HG03520 (cell line): Measurements from ENCODE around the gene GNB1L.
"Not testable (repeated sequence)": the region's sequence is repeated elsewhere in the genome, so short reads cannot be mapped to it uniquely, and the experiment has no call there.

Experiments used
- ATAC-seq: cut with Tn5 transposase; IDR thresholded peaks from one replicate; pipeline ENCODE4 v1.9.1; 2021; ENCODE audit warnings: mild to moderate bottlenecking, moderate library complexity; ENCODE audit not compliant: unreplicated experiment

The GNB1L gene

DNA sequence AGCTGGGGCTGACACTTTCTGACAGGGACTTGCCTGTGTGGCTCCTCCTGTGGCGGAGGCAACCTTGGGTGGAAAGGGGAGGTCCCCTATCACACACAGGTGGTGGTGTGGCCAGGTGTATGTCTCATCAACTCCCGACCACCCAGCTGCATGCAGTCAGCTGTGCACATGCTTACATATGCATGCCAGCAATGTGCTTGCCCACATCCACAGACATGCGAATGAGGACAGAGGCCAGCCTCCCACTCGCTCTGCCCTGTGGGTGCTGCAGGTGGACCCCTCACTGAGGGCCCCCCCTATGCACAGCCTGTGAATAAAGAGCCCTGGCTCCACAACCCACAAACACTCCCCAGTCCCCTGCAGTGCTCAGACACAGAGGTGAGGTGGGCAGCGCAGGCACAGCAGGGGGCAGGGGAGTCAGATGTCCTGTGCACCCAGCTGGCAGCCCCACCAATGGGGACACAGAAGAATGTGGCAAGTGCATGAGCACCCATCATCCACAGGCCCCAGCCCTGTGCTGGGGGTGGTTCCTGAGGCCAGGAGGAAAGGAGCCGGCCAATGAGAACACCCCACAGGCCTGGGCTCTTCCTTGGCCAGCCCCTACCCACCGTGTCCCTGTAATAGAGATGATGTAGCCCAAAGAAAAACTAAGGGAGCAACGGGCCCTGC, 9.5 kb downstream of the GNB1L start:
- no peak for ATAC-seq

DNA sequence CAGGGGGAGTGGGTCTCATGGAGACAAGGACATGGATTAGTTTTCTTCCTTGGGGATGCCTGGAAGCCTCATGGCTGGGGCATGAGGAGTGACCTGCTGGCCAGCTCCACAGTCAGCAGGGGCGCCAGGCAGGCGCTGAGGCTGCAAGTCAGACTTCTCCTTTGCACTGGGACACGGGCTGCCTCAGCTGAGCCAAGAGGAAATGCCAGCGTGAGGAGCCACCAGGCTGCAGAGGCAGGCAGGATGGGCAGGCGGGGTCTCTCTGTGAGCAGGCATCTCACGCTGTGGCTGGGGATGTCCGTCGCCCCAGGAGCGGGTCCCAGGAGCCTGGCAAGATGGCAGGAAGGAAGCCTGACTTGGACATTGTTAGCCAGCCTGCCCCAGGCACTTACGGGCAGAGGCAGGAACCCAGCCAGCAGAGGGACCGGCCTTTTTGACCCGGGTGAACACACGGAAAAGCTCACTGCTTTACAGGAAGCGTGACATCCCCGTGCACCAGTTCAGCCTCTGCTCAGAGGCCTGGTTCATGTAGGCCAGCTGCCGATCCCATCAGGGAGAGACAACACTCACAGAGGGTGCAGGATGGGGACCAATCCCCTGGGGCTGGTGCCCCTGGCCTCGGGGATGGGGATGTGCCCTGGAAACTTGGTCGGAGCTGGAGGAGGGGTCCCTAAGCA, 10.2 kb downstream of the GNB1L start:
- no peak for ATAC-seq

DNA sequence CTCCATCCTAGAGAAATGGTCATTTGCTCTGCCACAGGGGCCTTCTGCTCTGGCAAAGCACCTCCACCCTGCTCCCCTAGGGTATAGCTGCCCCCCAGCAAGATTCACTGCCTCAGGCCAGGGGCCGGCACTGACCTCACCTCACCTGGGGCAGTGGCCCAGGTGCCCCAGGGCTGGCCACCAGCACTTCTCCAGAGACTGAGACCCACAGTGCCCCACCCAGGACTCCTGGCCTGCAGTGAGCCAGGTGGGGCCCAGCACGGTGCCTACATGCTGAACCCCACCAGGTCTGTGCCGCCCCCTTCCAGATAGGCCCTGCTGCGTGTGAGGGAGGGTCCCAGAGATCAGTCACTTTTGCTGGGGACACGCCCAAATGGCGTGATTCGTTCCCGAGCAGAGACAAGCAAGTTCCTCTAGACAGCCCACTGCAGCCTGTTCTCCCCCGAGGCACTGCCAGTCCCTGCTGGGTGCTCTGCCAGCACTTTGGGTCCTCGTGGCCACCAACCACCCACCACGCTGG, 10.8 kb downstream of the GNB1L start:
- ATAC-seq = no peak

DNA sequence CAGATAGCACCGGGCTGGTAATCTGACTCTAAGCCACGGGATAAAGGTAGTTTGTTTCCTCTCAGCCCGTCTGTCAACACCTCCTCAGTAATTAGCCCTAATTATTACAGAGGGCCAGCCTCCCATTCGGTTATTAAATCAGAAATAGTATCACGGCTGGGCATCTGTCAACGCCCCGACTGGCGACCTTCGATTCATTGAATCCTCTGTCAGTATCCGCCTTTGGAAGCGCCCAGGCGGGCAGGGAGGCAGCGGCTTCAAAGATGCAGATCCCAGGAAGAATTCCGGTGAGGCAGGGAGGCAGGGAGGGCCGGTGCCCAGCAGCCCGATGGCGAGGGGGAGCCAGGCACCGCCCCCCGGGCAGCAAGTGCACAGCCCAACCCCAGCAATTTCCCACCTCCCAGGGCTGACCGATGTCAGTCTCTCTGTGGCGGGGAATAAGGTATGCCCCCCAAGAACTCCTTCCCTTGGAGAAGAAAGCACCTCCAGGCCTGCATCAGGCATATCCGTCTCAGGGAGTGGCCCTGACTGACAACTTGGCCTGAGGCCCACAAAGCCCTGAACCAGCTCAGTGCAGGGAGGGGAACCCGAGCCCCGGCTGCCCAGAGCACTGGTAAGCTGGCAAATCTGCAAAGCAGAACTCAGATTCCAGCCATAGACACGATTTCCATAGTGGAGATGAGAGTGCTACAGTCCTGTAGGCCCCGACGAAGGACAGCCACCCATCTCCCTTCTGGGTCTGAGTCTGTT, 11.4 kb downstream of the GNB1L start:
- ATAC-seq = no peak

DNA sequence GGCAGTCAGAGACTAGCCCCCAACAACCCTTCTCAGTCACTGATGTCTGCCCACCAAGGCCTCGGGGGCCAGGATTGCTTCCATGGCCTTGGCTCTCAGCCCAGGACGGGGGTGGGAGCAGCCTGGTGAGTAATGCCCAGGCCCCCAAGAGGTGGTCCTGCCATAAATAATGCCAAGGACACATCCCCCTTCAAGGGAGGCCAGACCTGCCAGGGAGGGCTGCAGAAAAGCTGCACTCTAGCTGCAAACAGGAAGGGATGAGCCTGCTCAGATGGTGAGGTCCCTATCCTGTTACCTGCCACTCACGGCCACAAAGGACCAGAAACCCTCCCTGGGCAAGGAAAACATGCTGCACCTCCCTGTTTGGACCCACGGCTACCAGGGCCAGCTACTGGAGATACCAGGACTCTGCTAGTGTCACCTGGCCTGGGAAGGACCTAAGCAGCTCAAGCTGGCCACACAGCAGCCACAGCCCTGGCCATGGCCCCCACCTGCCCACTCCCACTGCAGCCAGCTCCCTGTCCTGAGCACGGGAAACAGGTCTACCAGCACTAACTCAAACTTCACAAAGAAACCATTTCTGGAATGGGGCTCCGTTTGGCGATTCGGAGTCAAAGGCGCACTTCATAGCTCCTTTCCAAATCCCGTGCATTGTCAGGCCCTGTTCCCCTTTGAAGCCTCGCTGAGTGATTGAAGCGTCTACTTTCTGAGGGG, 12.1 kb downstream of the GNB1L start:
- no peak for ATAC-seq

DNA sequence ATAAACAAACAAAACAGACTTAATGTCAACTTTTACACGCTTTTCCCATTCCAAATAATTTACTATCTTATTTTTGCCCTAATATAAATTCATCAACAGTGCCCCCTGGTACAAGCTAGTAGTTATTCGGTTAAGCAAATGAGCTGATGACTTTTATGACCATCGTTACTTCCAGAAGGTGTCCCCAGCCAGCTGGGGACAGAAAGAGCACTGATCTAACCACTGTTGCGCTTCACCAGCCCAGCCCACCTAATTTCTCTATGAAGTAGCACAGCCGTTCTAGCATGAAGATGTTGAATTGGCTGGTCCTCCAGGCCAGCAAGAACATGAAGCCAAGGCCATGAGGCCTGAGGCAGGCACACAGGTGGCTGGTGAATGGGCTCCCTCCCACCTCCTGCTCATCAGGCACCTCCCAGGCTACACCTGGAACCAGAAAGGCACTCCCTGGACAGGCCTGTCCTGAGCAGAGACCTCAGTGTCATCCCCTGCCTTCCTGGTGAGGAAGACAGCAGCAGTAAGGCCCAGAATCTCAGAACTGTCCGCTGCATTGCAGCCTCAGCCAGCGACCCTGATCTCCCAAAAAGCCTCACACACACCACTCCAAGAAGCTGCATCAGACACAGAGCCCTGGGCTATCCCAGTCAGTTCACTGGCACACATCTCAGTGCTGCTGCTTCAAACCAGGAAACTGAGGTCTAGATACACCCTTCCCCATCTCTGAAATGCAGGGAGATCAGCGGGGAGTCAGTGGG, 12.9 kb downstream of the GNB1L start:
- no peak for ATAC-seq

DNA sequence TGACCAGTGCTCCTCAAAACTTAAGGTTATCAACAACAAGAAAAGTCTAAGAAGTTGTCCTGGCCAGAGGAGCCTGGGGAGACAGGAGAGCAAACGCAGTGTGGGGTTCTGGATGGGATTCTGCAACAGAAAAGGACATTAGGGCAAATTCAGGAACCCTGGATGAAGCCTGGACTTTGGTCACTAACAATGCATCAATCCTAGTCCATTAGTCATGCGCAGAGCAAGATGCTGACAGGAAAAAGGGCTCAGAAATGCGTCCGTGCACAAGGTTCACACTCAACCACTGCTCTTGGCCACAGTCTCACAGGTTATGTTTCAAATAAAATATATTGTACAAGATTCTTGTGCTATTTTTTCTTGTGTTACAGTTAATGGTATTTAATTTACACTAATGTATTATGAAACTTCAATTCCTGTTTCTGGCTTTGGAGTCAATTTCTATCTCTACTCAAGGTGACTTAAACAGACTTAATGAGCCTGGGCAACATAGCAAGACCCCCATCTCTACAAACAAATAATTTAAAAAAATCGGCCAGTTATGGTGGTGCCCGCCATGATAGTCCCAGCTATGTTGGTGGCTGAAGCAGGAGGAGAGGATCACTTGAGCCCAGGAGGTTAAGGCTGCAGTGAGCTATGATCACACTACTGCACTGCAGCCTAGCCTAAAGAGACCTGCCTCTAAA, 13.6 kb downstream of the GNB1L start:
- no peak for ATAC-seq

DNA sequence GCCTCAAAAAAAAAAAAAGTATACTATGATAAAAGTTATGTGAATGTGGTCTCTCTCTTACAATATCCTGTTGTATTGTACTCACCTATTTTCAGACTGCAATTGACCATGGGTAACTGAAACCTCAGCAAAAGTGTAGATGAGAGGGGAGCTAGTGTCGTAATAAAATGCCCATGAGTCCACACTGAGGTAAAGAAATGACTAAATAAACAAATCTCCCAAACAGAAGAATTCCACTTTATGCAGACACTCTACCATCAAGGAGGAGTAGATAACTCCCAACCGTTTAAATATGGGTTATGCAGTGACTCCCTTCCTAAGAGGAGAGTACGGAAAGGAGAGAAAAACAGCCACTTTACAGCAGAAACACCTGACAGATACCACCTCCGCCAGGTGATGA, 14.6 kb downstream of the GNB1L start:
- ATAC-seq = no peak

DNA sequence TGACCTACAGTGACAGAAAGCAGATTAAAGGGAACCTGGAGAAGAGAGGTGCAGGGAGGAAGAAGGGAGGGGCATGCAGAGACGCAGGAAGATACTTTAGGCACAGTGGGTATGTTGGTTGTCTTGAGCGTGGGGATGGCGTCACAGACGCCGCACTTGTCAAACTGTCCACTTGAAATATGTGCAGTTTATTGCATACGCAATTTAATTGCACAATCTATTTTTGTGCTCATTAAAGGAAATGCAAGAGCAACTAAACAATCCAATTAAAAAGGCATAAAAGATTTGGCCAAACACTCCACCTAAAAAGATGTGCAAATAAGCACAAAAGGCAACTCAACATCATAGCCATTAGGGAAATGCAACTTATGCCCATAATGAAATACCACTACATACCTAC, 16.8 kb downstream of the GNB1L start:
- ATAC-seq = no peak

DNA sequence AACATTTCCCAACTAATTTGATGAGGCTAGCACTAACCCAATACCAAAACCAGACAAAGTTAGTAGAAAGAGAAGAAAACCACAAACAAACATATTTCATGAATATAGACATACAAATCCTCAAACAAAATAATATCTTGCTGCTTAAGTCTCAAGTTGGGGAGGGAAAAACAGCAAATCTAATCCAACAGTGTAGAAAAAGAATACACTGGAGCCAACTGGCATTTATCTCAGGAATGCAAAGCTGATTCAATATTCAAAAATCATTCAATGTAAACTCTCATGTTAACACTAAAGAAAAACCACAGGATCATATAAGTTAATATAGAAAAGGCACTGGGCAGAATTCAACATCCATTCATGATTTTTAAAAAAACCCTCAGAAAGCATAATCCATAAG, 18.2 kb downstream of the GNB1L start:
- ATAC-seq = no peak

DNA sequence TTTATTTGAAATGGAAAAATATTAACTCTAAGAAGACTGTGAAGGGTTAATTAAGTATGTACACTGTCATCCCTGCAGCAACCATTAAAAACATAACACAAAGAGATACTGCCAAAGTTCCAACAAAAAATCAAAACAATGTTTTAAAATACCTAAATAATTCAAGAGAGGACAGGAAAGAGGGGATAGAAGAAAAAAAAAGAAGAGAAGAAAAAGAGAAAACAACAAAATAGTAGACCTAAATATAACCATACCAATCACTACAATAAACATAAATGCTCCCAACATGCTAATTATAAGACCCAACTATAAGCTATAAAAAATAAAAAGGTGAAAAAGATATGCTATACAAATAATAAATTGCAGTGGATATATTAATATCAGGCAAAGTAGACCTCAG, 20.1 kb downstream of the GNB1L start:
- no peak for ATAC-seq

DNA sequence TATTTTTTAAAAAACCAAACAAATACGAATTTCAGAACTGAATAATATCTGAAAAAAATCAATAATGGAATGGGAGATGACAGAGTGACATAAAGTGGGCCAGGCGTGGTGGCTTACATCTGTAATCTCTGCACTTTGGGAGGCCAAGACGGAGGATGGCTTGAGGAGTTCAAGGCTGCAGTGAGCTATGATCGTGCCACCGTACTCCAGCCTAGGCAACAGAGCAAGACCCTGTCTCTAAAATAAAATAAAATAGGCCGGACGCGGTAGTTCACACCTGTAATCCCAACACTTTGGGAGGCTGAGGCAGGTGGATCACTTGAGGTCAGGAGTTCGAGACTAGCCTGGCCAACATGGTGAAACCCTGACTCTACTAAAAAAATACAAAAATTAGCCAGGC, 21.3 kb downstream of the GNB1L start:
- not testable (repeated sequence) for ATAC-seq

DNA sequence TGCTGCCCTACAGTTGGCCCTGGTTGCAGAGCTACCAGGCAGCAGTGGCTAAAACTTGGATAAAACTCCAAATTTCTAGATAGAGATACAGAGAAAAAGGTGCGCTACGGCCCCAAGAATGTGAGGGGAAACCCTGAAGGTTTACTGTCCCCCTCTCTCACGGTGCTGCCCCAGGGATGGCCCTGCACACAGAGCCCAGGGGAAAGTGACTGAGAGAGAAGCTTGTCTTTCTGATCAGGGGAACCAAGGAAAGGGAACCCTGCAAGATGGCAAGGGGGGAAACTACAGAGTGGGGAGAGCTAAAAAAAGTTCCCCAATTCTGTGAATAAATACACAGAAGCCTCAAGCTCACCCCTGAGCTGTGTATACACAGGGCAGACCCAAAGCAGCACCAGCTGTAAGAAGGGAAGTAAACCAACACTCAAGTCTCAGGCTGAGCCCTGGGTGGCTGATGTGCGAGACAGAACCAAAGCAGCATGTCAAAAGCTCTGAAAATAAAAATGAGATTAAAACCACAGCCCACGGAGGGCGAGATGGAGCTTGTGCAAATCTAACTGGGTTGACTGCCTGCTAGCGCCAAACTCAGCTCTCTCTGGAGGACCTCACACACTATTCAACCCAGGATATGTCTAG, 22.1 kb downstream of the GNB1L start:
- ATAC-seq = no peak

DNA sequence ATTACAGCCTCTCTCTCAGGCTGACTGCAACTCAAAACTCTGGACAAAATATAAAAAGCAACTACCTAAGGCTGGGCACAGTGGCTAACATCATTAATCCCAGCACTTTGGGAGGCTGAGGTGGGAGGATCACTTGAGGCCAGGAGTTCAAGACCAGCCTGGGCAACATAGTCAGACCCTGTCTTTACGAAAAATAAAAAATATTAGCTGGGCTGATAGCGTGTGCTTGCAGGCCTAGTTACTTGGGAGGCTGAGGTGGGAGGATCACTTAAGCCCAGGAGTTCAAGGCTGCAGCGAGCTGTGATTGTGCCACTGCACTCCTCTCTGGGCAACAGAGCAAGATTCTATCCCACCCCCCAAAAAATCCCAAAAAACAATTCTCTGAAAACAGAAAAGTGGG, 22.7 kb downstream of the GNB1L start:
- ATAC-seq = not testable (repeated sequence)

DNA sequence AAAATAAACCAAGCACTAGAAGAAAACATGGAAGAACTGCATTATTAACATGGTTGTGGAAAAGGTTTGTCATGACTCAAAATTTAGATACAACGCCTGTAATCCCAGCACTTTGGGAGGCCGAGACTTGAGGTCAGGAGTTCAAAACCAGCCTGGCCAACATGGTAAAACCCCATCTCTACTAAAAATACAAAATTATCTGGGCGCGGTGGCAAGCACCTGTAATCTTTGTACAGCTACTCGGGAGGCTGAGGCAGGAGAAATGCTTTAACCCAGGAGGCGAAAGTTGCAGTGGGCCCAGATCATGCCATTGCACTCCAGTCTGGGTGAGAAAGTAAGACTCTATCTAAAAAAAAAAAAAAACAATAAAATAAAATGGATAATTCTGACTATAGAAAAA, 23.7 kb downstream of the GNB1L start:
- ATAC-seq = no peak

DNA sequence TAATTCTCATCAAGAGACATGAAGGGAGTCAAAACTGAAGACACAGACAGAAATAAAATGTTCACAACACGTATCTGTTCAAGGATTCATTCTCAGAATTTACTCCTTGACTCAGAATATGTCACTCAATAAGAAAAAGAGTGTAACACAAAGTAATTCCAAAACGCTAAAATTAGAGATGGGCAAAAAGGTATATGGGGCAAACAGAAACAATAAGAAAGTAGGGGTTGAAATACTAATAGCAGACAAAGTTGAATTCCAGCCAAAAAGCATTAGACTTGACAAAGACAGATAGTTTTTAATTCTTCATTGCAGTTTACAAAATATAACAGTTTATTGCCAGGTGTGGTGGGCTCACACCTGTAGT, 26.7 kb downstream of the GNB1L start:
- no peak for ATAC-seq

DNA sequence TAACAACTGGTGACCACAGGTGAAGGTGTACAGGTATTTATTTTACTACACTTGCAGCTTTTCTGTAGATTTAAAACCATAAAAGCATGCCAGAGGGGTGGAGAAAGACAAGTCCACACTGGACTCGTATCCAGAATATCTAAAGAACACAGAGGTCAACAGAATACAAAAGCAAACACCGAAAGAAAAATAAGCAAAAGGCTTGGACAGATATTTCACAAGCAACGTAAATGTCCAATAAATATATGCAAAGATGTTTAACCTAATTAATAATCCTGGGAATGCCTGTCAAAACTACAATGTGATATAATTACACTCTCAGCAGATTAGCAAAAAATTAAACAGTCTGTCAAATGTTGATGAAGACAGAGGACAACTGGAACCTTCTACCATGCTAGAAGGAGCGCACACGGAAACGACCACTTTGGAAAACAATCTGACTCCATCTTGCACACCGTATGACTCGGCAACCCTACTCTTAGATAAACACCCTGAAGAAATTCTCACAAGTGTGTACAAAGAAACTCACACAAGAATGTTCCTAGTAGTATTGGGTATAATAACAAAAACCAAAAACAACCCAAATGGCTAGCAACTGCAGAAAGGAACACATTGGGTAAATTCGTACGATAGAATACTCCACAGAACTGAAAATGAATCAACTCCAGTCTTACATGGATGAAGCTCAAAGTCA, 27.2 kb downstream of the GNB1L start:
- no peak for ATAC-seq

DNA sequence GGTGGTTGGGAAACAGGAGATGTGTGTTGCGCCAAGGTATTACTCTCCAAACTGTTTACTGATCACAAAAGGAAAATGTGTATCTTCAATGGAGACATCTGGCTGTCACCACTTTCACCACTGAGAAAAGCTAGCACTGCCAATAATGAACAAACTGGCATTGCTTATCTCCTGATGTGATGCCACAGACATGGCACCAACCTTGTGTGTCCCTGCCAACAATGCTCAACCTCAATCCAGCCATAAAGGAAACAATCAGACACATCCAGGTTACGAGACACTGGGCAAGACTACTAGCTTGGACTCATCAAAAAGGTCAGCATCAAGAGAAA, 28.1 kb downstream of the GNB1L start:
- ATAC-seq = no peak
